Thyroid gland (tissue), 4 donors: Measurements from ENCODE around the gene EEA1.

Source experiments
- CTCF ChIP-seq, 6 experiments: fragments of 200-600 bp in 3 of 6; fragments of 450-650 bp in 3 of 6; sonication (generic) in 3 of 6; IDR thresholded peaks; one replicate each; pipeline ENCODE4 v1.5.1; 2016 to 2019; ENCODE audit warnings: antibody characterized with exemption in 6 of 6, mild to moderate bottlenecking in 2 of 6, inconsistent platforms in 1 of 6, moderate library complexity in 1 of 6
- POLR2A ChIP-seq, 2 donors: fragments of 450-650 bp; IDR thresholded peaks; one replicate each; pipeline ENCODE4 v1.6.1; 2017; ENCODE audit warnings: antibody characterized with exemption in 2 of 2, mild to moderate bottlenecking in 2 of 2, moderate library complexity in 1 of 2

- TF ChIP-seq CTCF (IDR thresholded peaks at IDR 0.05) (no peak), POLR2A (IDR thresholded peaks at IDR 0.05) (no peak)
These were observed 74.8 kb downstream of the EEA1 start for GRCh38 chr12:92854344-92854743.
